CD4-positive, alpha-beta T cell treated with Interleukin-4 for 1 hour (primary cell): ENCODE measurements around the gene DCUN1D4.

Experiments
- DNase-seq, 2 donors: peaks; one replicate each; pipeline ENCODE4 v3.0.0-alpha.2; 2020 to 2022

DCUN1D4 gene

GRCh38 chr4:51842554-51843308 lies at the start of gene DCUN1D4:
DCUN1D4 (plus strand) TSS chr4:51843153; CDS start chr4:51843243, 90 bp downstream.
- DNase-seq, result peak; percentile 99

- DNase-seq, result no peak
These were observed 22.3 kb upstream of the DCUN1D4 start for GRCh38 chr4:51820443-51821234.

- no peak for DNase-seq
These were observed 17.6 kb upstream of the DCUN1D4 start for GRCh38 chr4:51825341-51825740.

GRCh38 chr4:51830156-51830720 lies 12.7 kb upstream of the DCUN1D4 start:
- no peak for DNase-seq

- peak; percentile 62 to 66 for DNase-seq
These were observed 11.8 kb upstream of the DCUN1D4 start for GRCh38 chr4:51831133-51831532.

- DNase-seq, result no peak
These were observed 9.7 kb upstream of the DCUN1D4 start for GRCh38 chr4:51833236-51833635.

DNA sequence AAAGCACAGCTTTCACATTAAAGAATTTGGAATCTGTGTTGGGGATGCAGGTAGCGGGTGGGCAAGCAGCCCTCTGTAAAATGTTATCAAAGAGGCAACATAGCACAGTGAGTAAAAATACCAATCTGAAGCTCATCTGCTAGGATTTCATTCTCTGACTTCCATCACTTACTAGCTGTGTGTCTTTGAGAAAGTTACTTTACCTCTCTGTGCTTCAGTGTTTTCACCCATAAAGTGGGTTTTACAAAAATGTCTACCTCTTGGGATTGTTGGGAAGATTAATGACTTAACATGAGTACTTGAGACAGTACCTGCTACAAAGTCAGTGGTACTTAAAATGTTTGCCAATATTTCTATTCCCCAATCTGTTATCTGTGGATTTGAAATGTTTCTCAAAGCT lies 7.9 kb upstream of the DCUN1D4 start:
- DNase-seq, result no peak

DNA sequence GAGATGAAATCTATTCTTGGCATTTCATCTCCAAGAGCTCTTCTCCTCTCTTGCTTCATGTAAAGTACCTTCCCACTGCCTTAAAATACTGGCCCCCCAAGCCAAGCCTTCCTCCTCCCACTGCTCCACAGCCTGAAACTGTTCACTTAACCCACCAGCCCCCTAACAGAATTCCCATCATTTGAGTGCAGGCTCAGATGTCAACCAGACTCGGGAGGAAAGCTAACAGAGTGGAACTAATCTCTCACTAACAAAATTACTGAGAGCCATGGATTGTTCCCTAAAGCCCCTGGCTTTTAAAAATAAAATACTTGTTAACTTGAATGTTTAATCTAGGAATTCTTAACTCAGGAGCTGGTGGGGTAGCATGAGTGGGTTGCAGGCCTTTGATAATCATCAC lies 7.1 kb upstream of the DCUN1D4 start:
- no peak for DNase-seq

GRCh38 chr4:51836549-51836948 lies 6.4 kb upstream of the DCUN1D4 start:
- DNase-seq, result no peak

- no peak for DNase-seq
These were observed 2.2 kb upstream of the DCUN1D4 start for GRCh38 chr4:51840781-51841180.

GRCh38 chr4:51842167-51842553 lies 793 bp upstream of the DCUN1D4 start:
- DNase-seq, result no peak

- peak; percentile 43 to 61 for DNase-seq
These were observed 578 bp downstream of the DCUN1D4 start for GRCh38 chr4:51843309-51844152.

GRCh38 chr4:51844153-51845054 lies 1.5 kb downstream of the DCUN1D4 start:
- DNase-seq, result peak; percentile 85 to 86

GRCh38 chr4:51845055-51845426 lies 2.1 kb downstream of the DCUN1D4 start:
- no peak for DNase-seq

- no peak for DNase-seq
These were observed 2.8 kb downstream of the DCUN1D4 start for GRCh38 chr4:51845711-51846110.

DNA sequence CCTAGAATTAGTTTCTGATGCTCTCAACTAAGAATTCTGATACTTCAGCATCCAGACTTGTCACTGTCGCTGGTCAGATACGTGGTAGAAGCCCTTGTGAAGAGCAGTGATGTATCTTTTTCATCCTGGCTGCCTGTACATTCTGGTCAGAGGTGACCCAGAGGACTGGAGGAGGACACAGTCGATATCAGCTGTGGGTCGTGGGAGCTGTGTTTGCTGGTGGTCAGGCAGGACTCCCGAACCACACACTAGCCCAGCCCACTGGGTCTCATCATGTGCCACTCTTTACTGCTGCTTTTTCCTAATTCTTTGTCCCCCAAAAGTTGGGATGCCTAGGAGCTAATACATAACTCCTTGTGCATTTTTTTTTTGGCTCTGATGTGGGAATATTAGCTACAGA lies 6.5 kb downstream of the DCUN1D4 start:
- DNase-seq, result no peak

- no peak for DNase-seq
These were observed 7.3 kb downstream of the DCUN1D4 start for GRCh38 chr4:51850294-51850693.

DNA sequence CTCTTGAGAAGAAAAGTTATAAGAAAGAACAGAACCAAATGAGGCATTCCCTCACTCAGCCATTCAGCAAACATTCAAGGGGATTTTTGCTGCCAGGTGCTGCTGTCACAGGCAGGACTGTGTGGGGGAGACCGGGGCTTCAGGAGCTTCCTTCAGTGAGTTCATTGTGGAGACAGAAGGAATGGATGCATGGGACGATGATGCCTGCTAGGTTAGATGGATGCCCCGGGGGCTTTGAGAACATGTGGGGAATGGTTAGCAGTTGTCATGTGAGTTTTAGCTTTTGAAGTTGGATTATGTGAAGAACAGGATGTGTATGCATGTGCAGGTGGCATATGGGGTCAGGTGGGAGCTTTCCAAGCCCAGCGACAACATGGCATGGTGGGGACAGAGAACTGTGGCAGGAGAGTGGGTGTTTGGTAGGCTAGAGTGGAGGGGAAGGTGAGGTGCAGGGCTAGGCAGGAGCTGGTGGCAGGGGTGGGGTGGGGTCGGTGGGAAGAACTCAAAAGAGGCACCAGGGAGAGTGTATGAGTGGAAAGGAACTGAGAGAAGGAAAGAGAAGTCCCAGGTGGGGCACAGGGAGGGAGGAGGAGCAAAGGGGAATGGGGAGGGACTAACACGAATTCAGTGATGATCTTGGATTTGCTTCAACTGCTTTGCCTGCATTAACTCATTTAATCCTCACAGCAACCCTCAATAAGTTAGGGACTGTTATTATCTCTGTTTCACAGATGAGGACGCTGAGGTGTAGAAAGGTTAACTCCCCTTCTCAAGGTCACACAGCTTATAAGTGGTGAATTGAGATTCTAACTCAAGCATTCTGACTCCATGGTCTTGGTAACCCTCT lies 8.4 kb downstream of the DCUN1D4 start:
- no peak for DNase-seq

- DNase-seq, result no peak
These were observed 9.0 kb downstream of the DCUN1D4 start for GRCh38 chr4:51851937-51852290.

DNA sequence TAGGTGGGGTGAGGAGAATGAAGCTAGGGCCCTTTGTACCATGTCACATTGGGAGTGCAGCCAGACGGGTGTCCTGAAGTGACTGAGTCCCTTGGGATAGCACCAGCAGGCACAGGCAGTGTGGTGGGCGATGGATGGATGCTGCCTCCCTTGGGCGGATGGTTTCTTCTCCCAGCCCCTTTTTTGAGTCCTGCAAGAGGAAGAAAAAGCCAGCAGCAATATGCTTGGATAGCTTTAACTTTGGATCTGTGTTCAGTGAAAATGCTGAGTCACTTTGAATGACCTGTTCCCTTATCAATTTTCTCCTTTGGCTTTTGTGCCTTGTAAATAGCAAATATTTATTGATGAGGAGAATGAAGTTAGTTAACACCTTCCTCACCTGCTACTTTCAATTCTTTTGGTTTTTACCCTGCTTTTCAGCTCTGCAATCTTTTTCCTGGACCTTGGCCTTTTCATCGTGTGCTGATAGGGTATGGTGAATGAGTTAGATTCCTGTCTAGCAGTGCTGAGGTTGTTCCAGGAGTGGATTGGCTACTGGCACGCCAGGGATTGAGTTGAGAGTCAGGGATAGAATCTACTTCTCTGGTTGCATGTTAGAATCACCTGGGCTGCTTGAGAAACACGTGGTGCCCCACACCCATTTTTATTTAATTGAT lies 10.2 kb downstream of the DCUN1D4 start:
- DNase-seq, result no peak

- DNase-seq, result no peak
These were observed 12.3 kb downstream of the DCUN1D4 start for GRCh38 chr4:51855270-51855669.
